GM21381 (cell line): ENCODE measurements around the gene RTN1.
A peak's percentile ranks its signal among the peaks of the same experiment; 100 is the strongest.

Experiments
- ATAC-seq: cut with Tn5 transposase; IDR thresholded peaks from one replicate; pipeline ENCODE4 v1.9.1; 2021; ENCODE audit warnings: mild to moderate bottlenecking, moderate library complexity; ENCODE audit not compliant: unreplicated experiment

Gene RTN1

GRCh38 chr14:59870277-59871165 lies at the start of gene RTN1:
TSS of gene RTN1 (minus strand) at chr14:59870776. CDS start at chr14:59870630, 146 bp downstream.
- peak; percentile 63 for ATAC-seq

GRCh38 chr14:59920378-59920683 lies 49.8 kb upstream of the RTN1 start:
- ATAC-seq = no peak

- ATAC-seq = no peak
These were observed 49.2 kb upstream of the RTN1 start, which contains the start of gene LRRC9 for GRCh38 chr14:59919570-59920377. TSS of gene LRRC9 (plus strand) at chr14:59920144.

GRCh38 chr14:59918824-59919569 lies 48.4 kb upstream of the RTN1 start:
- no peak for ATAC-seq

GRCh38 chr14:59913187-59913586 lies 42.6 kb upstream of the RTN1 start:
- ATAC-seq = no peak

GRCh38 chr14:59912443-59912842 lies 41.9 kb upstream of the RTN1 start:
- ATAC-seq = no peak

GRCh38 chr14:59905188-59905587 lies 34.6 kb upstream of the RTN1 start:
- ATAC-seq = no peak

- ATAC-seq = no peak
These were observed 33.6 kb upstream of the RTN1 start for GRCh38 chr14:59904184-59904583.

- ATAC-seq = no peak
These were observed 30.0 kb upstream of the RTN1 start for GRCh38 chr14:59900556-59900955.

- no peak for ATAC-seq
These were observed 27.3 kb upstream of the RTN1 start for GRCh38 chr14:59897757-59898383.

GRCh38 chr14:59895721-59896120 lies 25.1 kb upstream of the RTN1 start:
- ATAC-seq = no peak

GRCh38 chr14:59890676-59891075 lies 20.1 kb upstream of the RTN1 start:
- no peak for ATAC-seq

GRCh38 chr14:59882957-59883356 lies 12.4 kb upstream of the RTN1 start:
- ATAC-seq = no peak

GRCh38 chr14:59871166-59871495 lies 555 bp upstream of the RTN1 start:
- no peak for ATAC-seq

GRCh38 chr14:59869381-59870255 lies 958 bp downstream of the RTN1 start:
- no peak for ATAC-seq

- ATAC-seq = no peak
These were observed 2.6 kb downstream of the RTN1 start for GRCh38 chr14:59868021-59868420.

GRCh38 chr14:59863806-59864525 lies 6.6 kb downstream of the RTN1 start:
- no peak for ATAC-seq

GRCh38 chr14:59857328-59857727 lies 13.2 kb downstream of the RTN1 start:
- ATAC-seq = no peak

- ATAC-seq = no peak
These were observed 18.2 kb downstream of the RTN1 start for GRCh38 chr14:59852350-59852749.
